Measurements from ENCODE around the gene RPL35. TPM values are rescaled to one million over a fixed set of nuclear protein-coding genes. Genes with fewer than 3 reads are reported as not detected.

Gene RPL35
- total RNA-seq, 3 donors from 2014 or later = 2,385 to 2,622 (median 2,487) TPM

- Mint-ChIP-seq H3K27me3 (ENCODE audit: low read depth) (no peaks in the 10 kb centered on the region), H3K4me1 (ENCODE audit: low read depth) (no peaks in the 10 kb centered on the region), H3K9me3 (no peaks in the 10 kb centered on the region), H3K36me3 (ENCODE audit: insufficient read depth) (no peaks in the 10 kb centered on the region), H3K4me3 (no peak overlapping the region)
- DNase-seq (no peak), ATAC-seq (no peak)
Measured at GRCh38 chr9:124808246-124808956, 53.4 kb downstream of the RPL35 start.

Other genes with a start within 250 kb of the RPL35 start
- gene NR6A1, start 90.6 kb downstream of the RPL35 start, total RNA-seq = 1 to 10 TPM; 2.3 to 3.5 (median 2.7) TPM
- gene OLFML2A, start 84.8 kb downstream of the RPL35 start, total RNA-seq = under 1 TPM in 1 of 3 donors, not detected in 2; 0.03 TPM
- gene WDR38, start 8.5 kb downstream of the RPL35 start, total RNA-seq = not detected
- 100 to 1,000 TPM; 131 to 146 (median 146) TPM for gene ARPC5L, start 173 bp upstream of the RPL35 start, total RNA-seq
- gene GOLGA1, start 79.1 kb upstream of the RPL35 start, total RNA-seq = 10 to 100 TPM; 13.0 to 15.4 (median 14.0) TPM